ENCODE measurements around the gene OPTN.

GRCh38 chr10:13146379-13146778, 46.4 kb downstream of the OPTN start:
- TF ChIP-seq, protein P1, sequence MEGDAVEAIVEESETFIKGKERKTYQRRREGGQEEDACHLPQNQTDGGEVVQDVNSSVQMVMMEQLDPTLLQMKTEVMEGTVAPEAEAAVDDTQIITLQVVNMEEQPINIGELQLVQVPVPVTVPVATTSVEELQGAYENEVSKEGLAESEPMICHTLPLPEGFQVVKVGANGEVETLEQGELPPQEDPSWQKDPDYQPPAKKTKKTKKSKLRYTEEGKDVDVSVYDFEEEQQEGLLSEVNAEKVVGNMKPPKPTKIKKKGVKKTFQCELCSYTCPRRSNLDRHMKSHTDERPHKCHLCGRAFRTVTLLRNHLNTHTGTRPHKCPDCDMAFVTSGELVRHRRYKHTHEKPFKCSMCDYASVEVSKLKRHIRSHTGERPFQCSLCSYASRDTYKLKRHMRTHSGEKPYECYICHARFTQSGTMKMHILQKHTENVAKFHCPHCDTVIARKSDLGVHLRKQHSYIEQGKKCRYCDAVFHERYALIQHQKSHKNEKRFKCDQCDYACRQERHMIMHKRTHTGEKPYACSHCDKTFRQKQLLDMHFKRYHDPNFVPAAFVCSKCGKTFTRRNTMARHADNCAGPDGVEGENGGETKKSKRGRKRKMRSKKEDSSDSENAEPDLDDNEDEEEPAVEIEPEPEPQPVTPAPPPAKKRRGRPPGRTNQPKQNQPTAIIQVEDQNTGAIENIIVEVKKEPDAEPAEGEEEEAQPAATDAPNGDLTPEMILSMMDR (IDR thresholded peaks at IDR 0.05): no peak
- TF ChIP-seq POLR2A (IDR thresholded peaks at IDR 0.05): no peak
